ENCODE measurements around the gene SERPINA12.

SERPINA12 gene

GRCh38 chr14:94441531-94442205 lies 67.6 kb downstream of the SERPINA12 start:
- in situ Hi-C loops (cut with HindIII; ENCODE audit: low sequenced_read_pairs), result no loop called here

- in situ Hi-C loops (cut with HindIII; ENCODE audit: low sequenced_read_pairs), result no loop called here
Observed at GRCh38 chr14:94441130-94441529, 68.1 kb downstream of the SERPINA12 start.

DNA sequence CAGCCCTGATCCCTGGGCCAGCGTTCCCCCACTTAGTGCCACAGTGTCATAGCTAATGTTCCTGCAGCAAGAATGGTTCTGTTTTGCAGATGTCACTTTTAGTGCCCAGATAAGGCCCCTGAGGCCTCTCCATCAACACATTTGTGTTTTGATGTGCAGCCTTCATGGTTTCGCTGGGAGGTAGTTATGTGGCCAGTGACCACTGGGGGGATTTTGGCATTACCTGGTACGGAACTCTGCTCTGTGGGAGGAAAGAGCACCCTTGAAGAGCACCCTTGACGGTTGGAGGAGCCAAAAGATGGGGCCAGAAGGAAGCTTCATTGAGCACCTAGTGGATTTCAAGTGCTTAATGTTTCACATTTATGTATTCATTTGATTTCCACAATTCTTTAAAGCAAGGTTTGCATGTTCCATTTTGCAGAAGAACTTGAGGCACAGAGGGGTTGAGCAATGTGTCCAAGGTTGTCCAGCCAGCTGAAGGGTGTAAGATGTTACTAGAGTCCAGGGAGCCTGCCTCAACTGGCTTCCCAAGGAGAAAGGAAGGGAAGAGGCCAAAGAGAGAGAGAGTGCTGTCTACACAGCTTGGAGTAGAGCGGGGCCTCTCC lies 69.7 kb downstream of the SERPINA12 start:
- in situ Hi-C loops (cut with HindIII; ENCODE audit: low sequenced_read_pairs), result no loop called here
